ENCODE data around the gene RNF151.

Gene RNF151

DNA sequence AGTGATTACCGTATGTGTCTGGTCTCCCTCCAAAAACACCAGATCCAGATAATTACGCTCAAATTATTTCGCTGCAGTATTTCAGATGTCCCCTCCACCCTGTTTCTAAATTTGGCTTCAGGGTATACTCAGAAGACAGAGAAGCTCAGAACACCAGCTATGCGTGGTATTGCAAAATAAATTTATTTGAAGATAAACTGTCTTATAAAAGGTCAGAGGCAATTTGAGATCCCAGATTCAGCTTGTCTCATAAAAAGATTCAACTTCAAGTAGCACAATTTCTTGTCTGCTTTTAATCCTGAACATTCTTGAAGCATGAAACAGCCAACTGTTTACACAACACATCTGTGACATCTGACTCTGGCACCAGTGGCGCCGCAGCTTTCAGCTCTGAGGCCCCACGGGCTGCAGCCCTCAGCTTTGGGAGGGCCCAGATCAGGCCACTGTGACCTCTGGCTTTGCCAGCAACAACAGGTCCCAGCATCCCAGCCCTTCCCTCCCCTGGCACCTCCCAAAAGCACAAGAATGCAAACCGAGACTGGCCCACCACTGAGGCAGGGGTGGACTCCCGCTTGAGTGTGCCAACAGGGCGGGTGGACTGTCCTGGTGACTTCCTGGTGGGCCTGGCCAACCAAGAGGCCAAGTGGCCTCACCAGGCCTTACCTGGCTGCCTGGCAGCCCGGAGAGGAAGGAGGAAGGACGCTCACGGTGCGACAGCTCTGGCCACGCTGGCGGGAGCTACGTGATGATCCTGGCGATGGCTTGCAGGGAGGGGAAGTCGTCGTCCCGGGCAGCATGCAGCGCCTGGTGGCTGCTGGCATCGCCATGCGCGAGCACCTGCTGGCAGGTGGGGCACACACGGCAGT is 31.1 kb downstream of the RNF151 start:
- Histone ChIP-seq H3K36me3 (ENCODE audit: control insufficient read depth, insufficient read depth, low read length) (peaks cover 38% of the 10 kb centered on the region), H3K27me3 (replicated peaks; ENCODE audit: control insufficient read depth, insufficient read depth, low read length) (no peaks in the 10 kb centered on the region), H3K4me3 (replicated peaks; ENCODE audit: low read depth, low read length) (no peak overlapping the region)
- DNase-seq (ENCODE audit: extremely low read depth, insufficient read length) = no peak
- TF ChIP-seq, protein P1, sequence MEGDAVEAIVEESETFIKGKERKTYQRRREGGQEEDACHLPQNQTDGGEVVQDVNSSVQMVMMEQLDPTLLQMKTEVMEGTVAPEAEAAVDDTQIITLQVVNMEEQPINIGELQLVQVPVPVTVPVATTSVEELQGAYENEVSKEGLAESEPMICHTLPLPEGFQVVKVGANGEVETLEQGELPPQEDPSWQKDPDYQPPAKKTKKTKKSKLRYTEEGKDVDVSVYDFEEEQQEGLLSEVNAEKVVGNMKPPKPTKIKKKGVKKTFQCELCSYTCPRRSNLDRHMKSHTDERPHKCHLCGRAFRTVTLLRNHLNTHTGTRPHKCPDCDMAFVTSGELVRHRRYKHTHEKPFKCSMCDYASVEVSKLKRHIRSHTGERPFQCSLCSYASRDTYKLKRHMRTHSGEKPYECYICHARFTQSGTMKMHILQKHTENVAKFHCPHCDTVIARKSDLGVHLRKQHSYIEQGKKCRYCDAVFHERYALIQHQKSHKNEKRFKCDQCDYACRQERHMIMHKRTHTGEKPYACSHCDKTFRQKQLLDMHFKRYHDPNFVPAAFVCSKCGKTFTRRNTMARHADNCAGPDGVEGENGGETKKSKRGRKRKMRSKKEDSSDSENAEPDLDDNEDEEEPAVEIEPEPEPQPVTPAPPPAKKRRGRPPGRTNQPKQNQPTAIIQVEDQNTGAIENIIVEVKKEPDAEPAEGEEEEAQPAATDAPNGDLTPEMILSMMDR (IDR thresholded peaks at IDR 0.05; ENCODE audit: insufficient read depth, low read length, poor library complexity, severe bottlenecking) = no peak

DNA sequence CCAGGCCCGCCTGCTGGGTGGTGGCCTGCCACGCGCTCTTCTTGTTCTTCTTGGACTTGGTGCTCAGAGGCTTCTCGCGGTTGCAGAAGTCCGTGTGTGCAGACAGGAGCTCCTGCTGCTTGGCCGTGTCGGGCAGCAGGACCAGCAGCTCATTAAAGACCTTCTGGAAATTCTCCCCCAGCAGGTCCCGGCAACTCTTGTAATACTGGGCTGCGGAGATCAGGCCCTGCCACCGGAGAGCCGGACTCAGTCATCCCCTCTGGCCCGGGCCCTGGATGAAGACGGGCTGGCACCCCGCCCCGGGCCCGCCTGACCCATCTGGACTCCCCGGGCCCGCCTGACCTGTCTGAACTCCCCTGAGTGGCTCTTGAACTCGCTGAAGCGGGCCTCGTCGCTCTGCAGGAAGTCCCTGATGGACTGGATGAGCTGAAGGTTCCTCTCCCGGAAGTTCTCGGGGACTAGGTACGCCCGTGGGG is 31.7 kb downstream of the RNF151 start:
- DNase-seq (ENCODE audit: extremely low read depth, insufficient read length) = no peak
- peaks cover 45% of the 10 kb centered on the region for H3K36me3 ChIP-seq (ENCODE audit: control insufficient read depth, insufficient read depth, low read length)

DNA sequence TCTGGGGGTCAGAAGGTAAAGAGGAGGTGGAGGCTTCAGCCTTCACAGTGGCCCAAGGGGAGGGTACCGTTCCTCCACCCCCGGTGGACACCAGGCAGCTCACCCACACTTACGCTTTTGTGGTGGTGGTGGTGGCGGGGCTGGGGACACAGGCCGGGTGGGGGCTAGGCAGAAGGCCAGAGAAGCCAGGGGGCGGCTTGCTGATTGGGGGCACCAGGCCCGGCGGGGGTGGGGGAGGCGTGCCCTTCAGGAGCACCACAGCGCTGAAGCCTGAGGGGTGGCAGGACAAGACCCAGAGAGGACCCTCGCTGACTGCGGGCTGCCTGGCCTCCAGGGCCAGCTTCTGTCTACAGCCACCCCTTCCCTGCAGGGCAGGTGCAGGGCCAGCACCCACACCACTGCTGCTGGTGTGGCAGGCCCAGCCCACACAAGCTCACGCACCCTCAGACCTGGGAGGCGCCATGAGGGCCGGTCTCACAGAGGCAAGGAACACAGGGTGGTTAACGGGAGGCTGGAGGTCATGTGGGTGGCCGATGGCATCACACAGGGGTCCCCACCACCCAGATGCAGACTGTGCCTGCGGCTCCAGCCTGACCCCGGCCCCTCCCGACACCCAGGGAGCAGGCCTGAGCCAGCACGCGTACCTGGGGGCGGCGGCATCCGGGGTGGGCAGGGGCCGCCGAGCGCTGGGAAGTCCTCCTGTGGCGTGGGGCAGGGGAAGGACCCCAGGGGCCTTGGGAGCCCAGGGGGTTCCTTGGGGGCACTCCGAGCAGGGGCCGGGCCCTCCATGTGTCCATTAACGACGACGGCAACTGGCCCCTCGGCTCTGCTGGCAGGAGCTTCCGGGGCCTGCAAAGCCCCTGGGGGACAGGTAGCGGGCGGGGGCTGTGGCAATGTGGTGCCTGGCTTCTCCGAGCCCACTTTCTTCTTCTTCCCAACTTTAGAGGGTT is 32.5 kb downstream of the RNF151 start:
- TF ChIP-seq, protein P1 (IDR thresholded peaks at IDR 0.05; ENCODE audit: insufficient read depth, low read length, poor library complexity, severe bottlenecking) = no peak
- no peaks in the 10 kb centered on the region for H3K27me3 ChIP-seq (replicated peaks; ENCODE audit: control insufficient read depth, insufficient read depth, low read length)
- H3K36me3 ChIP-seq (ENCODE audit: control insufficient read depth, insufficient read depth, low read length) = peaks cover 48% of the 10 kb centered on the region
- peak; percentile 13 for DNase-seq (ENCODE audit: extremely low read depth, insufficient read length)
- H3K4me3 ChIP-seq (replicated peaks; ENCODE audit: low read depth, low read length) = no peak overlapping the region

More for the DNA sequence above, 31.7 kb downstream of the RNF151 start:
- TF ChIP-seq, protein P1 (IDR thresholded peaks at IDR 0.05; ENCODE audit: insufficient read depth, low read length, poor library complexity, severe bottlenecking) = no peak
- Histone ChIP-seq H3K4me3 (replicated peaks; ENCODE audit: low read depth, low read length) (no peak overlapping the region), H3K27me3 (replicated peaks; ENCODE audit: control insufficient read depth, insufficient read depth, low read length) (no peaks in the 10 kb centered on the region)

DNA sequence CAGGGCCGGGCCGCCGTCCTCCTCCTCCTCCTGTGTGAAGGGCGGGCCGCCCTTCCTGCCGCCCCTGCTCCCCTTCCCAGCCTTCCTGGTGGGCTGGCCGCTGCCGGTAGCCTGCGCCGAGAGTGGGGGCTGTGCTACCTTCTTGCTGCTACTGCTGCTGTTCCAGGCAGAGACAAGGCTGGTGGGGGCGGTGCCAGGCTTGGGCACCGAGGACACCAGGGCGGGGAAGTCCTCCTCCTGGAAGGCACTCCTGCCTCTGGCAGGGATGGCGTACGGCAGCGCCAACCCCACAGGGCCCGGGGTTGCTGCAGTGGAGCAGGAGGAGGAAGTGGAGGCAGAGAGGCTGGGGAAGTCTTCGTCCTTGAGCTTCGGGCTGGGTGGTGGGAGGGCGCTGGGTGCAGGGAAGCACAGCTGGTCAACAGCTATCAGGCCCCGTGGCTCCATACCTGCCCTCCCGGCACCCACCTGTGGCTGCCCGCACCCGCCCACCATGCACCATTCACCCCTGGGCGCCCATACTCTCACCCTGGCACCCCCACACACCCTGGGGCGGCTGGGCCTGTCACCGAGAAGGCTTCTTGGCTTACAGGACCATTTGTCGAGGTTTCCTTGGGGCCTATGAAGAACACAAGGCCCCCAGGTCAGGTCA is 33.3 kb downstream of the RNF151 start:
- H3K36me3 ChIP-seq (ENCODE audit: control insufficient read depth, insufficient read depth, low read length) = peaks cover 48% of the 10 kb centered on the region
- no peaks in the 10 kb centered on the region for H3K27me3 ChIP-seq (replicated peaks; ENCODE audit: control insufficient read depth, insufficient read depth, low read length)
- TF ChIP-seq, protein P1 (IDR thresholded peaks at IDR 0.05; ENCODE audit: insufficient read depth, low read length, poor library complexity, severe bottlenecking) = no peak
- no peak overlapping the region for H3K4me3 ChIP-seq (replicated peaks; ENCODE audit: low read depth, low read length)
- no peak for DNase-seq (ENCODE audit: extremely low read depth, insufficient read length)

DNA sequence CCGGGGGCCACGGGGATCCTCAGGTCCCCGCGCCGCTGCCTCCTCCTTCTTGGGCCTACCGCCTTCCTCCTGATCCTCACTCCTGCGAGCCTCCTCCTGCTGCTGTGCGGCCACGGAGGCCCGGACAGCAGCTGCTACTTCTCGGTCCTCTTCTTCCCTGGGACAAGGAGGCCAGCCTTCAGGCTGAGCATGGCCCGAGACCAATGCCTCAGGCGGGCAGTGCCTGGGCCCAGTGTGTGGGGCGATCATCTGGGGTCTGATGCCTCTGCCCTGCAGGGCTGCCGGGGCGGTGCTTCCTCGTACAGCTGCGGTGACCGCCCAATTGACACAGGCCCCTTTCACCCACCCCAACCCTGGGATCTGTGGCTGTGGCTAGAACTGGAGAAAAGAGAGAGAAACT is 34.4 kb downstream of the RNF151 start:
- no peak for DNase-seq (ENCODE audit: extremely low read depth, insufficient read length)
- Histone ChIP-seq H3K4me3 (replicated peaks; ENCODE audit: low read depth, low read length) (no peak overlapping the region), H3K27me3 (replicated peaks; ENCODE audit: control insufficient read depth, insufficient read depth, low read length) (no peaks in the 10 kb centered on the region), H3K36me3 (ENCODE audit: control insufficient read depth, insufficient read depth, low read length) (peaks cover 50% of the 10 kb centered on the region)
- TF ChIP-seq, protein P1 (IDR thresholded peaks at IDR 0.05; ENCODE audit: insufficient read depth, low read length, poor library complexity, severe bottlenecking) = no peak
